Measurements from ENCODE around the gene NUMA1.

NUMA1 gene

GRCh38 chr11:72006309-72007088, 73.8 kb downstream of the NUMA1 start:
- Histone ChIP-seq H2AK5ac (ENCODE audit: low read length) (no peak overlapping the region), H4K5ac (ENCODE audit: low read length) (no peak overlapping the region), H3K4me2 (ENCODE audit: low read length) (no peak overlapping the region), H3K79me2 (ENCODE audit: control insufficient read depth, insufficient read depth, low read length) (no peaks in the 10 kb centered on the region), H2BK120ac (ENCODE audit: low read depth, low read length) (no peak overlapping the region), H3K36me3 (ENCODE audit: control insufficient read depth, insufficient read depth, low read length) (peaks cover 31% of the 10 kb centered on the region), H3K56ac (ENCODE audit: low read length) (no peak overlapping the region), H2BK5ac (ENCODE audit: low read length) (no peak overlapping the region), H3K23ac (ENCODE audit: low read length) (no peak overlapping the region), H3K9ac (ENCODE audit: low read length) (no peak overlapping the region), H3K18ac (ENCODE audit: low read length) (no peak overlapping the region), H3K27ac (ENCODE audit: low read depth, low read length) (no peak overlapping the region), H3K4me1 (ENCODE audit: control insufficient read depth, low read depth, low read length) (no peaks in the 10 kb centered on the region), H4K8ac (ENCODE audit: low read depth, low read length) (no peak overlapping the region), H3K27me3 (ENCODE audit: insufficient read depth, low read length, poor library complexity) (no peaks in the 10 kb centered on the region), H3K79me1 (ENCODE audit: low read length) (no peaks in the 10 kb centered on the region), H3K4ac (ENCODE audit: low read depth, low read length) (no peak overlapping the region), H3K4me3 (ENCODE audit: low read length) (no peak overlapping the region), H2BK15ac (replicated peaks; ENCODE audit: low read depth) (no peak overlapping the region)
- WGBS (ENCODE audit: extremely low coverage, insufficient coverage, low lambda C conversion rate) = no CpG with 5 or more reads among the region's 8 CpGs
- no peak for DNase-seq

GRCh38 chr11:72005347-72006260, 74.7 kb downstream of the NUMA1 start:
- Histone ChIP-seq H3K23ac (ENCODE audit: low read length) (no peak overlapping the region), H3K4me2 (ENCODE audit: low read length) (no peak overlapping the region), H3K36me3 (ENCODE audit: control insufficient read depth, insufficient read depth, low read length) (peaks cover 33% of the 10 kb centered on the region)

GRCh38 chr11:72004515-72005346, 75.6 kb downstream of the NUMA1 start:
- Histone ChIP-seq H3K27me3 (ENCODE audit: insufficient read depth, low read length, poor library complexity) (no peaks in the 10 kb centered on the region), H3K18ac (ENCODE audit: low read length) (no peak overlapping the region), H3K4ac (ENCODE audit: low read depth, low read length) (no peak overlapping the region), H4K5ac (ENCODE audit: low read length) (no peak overlapping the region), H3K4me1 (ENCODE audit: control insufficient read depth, low read depth, low read length) (no peaks in the 10 kb centered on the region), H3K36me3 (ENCODE audit: control insufficient read depth, insufficient read depth, low read length) (peaks cover 33% of the 10 kb centered on the region), H3K9ac (ENCODE audit: low read length) (no peak overlapping the region), H4K8ac (ENCODE audit: low read depth, low read length) (no peak overlapping the region), H3K56ac (ENCODE audit: low read length) (no peak overlapping the region), H3K79me1 (ENCODE audit: low read length) (no peaks in the 10 kb centered on the region), H2BK15ac (replicated peaks; ENCODE audit: low read depth) (no peak overlapping the region), H2AK5ac (ENCODE audit: low read length) (no peak overlapping the region), H3K23ac (ENCODE audit: low read length) (no peak overlapping the region), H3K27ac (ENCODE audit: low read depth, low read length) (no peak overlapping the region), H3K4me2 (ENCODE audit: low read length) (no peak overlapping the region), H2BK5ac (ENCODE audit: low read length) (no peak overlapping the region), H2BK120ac (ENCODE audit: low read depth, low read length) (no peak overlapping the region), H3K4me3 (ENCODE audit: low read length) (no peak overlapping the region), H3K79me2 (ENCODE audit: control insufficient read depth, insufficient read depth, low read length) (no peaks in the 10 kb centered on the region)
- no CpG with 5 or more reads among the region's 16 CpGs for WGBS (ENCODE audit: extremely low coverage, insufficient coverage, low lambda C conversion rate)
- no peak for DNase-seq

More at GRCh38 chr11:72005347-72006260, 74.7 kb downstream of the NUMA1 start:
- Histone ChIP-seq H3K27me3 (ENCODE audit: insufficient read depth, low read length, poor library complexity) (no peaks in the 10 kb centered on the region), H3K4me1 (ENCODE audit: control insufficient read depth, low read depth, low read length) (no peaks in the 10 kb centered on the region), H3K79me1 (ENCODE audit: low read length) (no peaks in the 10 kb centered on the region), H3K27ac (ENCODE audit: low read depth, low read length) (no peak overlapping the region), H4K5ac (ENCODE audit: low read length) (no peak overlapping the region), H3K4me3 (ENCODE audit: low read length) (no peak overlapping the region), H3K18ac (ENCODE audit: low read length) (no peak overlapping the region), H3K56ac (ENCODE audit: low read length) (no peak overlapping the region), H3K79me2 (ENCODE audit: control insufficient read depth, insufficient read depth, low read length) (no peaks in the 10 kb centered on the region), H2BK15ac (replicated peaks; ENCODE audit: low read depth) (no peak overlapping the region), H2AK5ac (ENCODE audit: low read length) (no peak overlapping the region), H2BK120ac (ENCODE audit: low read depth, low read length) (no peak overlapping the region), H3K9ac (ENCODE audit: low read length) (no peak overlapping the region), H2BK5ac (ENCODE audit: low read length) (no peak overlapping the region), H4K8ac (ENCODE audit: low read depth, low read length) (no peak overlapping the region), H3K4ac (ENCODE audit: low read depth, low read length) (no peak overlapping the region)
- no peak for DNase-seq
- WGBS (ENCODE audit: extremely low coverage, insufficient coverage, low lambda C conversion rate) = no CpG with 5 or more reads among the region's 20 CpGs

GRCh38 chr11:72003776-72004171, 76.6 kb downstream of the NUMA1 start:
- no peak overlapping the region for H3K4me3 ChIP-seq (ENCODE audit: low read length)
- no peaks in the 10 kb centered on the region for H3K4me1 ChIP-seq (ENCODE audit: control insufficient read depth, low read depth, low read length)
- no peak overlapping the region for H2BK5ac ChIP-seq (ENCODE audit: low read length)
- no peak overlapping the region for H3K56ac ChIP-seq (ENCODE audit: low read length)
- H3K27ac ChIP-seq (ENCODE audit: low read depth, low read length) = no peak overlapping the region
- H2AK5ac ChIP-seq (ENCODE audit: low read length) = no peak overlapping the region
- no peaks in the 10 kb centered on the region for H3K79me2 ChIP-seq (ENCODE audit: control insufficient read depth, insufficient read depth, low read length)
- peaks cover 33% of the 10 kb centered on the region for H3K36me3 ChIP-seq (ENCODE audit: control insufficient read depth, insufficient read depth, low read length)
- H3K27me3 ChIP-seq (ENCODE audit: insufficient read depth, low read length, poor library complexity) = no peaks in the 10 kb centered on the region
- H3K23ac ChIP-seq (ENCODE audit: low read length) = no peak overlapping the region
- no CpG with 5 or more reads among the region's 20 CpGs for WGBS (ENCODE audit: extremely low coverage, insufficient coverage, low lambda C conversion rate)
- H3K18ac ChIP-seq (ENCODE audit: low read length) = no peak overlapping the region
- no peak overlapping the region for H2BK120ac ChIP-seq (ENCODE audit: low read depth, low read length)
- H3K9ac ChIP-seq (ENCODE audit: low read length) = no peak overlapping the region
- H2BK15ac ChIP-seq (replicated peaks; ENCODE audit: low read depth) = no peak overlapping the region
- no peak overlapping the region for H4K8ac ChIP-seq (ENCODE audit: low read depth, low read length)
- no peaks in the 10 kb centered on the region for H3K79me1 ChIP-seq (ENCODE audit: low read length)
- no peak overlapping the region for H3K4me2 ChIP-seq (ENCODE audit: low read length)
- H4K5ac ChIP-seq (ENCODE audit: low read length) = no peak overlapping the region
- no peak for DNase-seq
- no peak overlapping the region for H3K4ac ChIP-seq (ENCODE audit: low read depth, low read length)

- no peak overlapping the region for H2BK15ac ChIP-seq (replicated peaks; ENCODE audit: low read depth)
- no peak overlapping the region for H3K27ac ChIP-seq (ENCODE audit: low read depth, low read length)
- DNase-seq = no peak
- no peaks in the 10 kb centered on the region for H3K79me2 ChIP-seq (ENCODE audit: control insufficient read depth, insufficient read depth, low read length)
- H3K4me1 ChIP-seq (ENCODE audit: control insufficient read depth, low read depth, low read length) = no peaks in the 10 kb centered on the region
- no peak overlapping the region for H3K4me2 ChIP-seq (ENCODE audit: low read length)
- H3K27me3 ChIP-seq (ENCODE audit: insufficient read depth, low read length, poor library complexity) = no peaks in the 10 kb centered on the region
- no peak overlapping the region for H3K4me3 ChIP-seq (ENCODE audit: low read length)
- H4K8ac ChIP-seq (ENCODE audit: low read depth, low read length) = no peak overlapping the region
- H3K4ac ChIP-seq (ENCODE audit: low read depth, low read length) = no peak overlapping the region
- no peak overlapping the region for H3K56ac ChIP-seq (ENCODE audit: low read length)
- H3K23ac ChIP-seq (ENCODE audit: low read length) = no peak overlapping the region
- H3K9ac ChIP-seq (ENCODE audit: low read length) = no peak overlapping the region
- no peak overlapping the region for H2BK120ac ChIP-seq (ENCODE audit: low read depth, low read length)
- H2BK5ac ChIP-seq (ENCODE audit: low read length) = no peak overlapping the region
- H2AK5ac ChIP-seq (ENCODE audit: low read length) = no peak overlapping the region
- peaks cover 33% of the 10 kb centered on the region for H3K36me3 ChIP-seq (ENCODE audit: control insufficient read depth, insufficient read depth, low read length)
- no CpG with 5 or more reads among the region's 12 CpGs for WGBS (ENCODE audit: extremely low coverage, insufficient coverage, low lambda C conversion rate)
- H4K5ac ChIP-seq (ENCODE audit: low read length) = no peak overlapping the region
- no peaks in the 10 kb centered on the region for H3K79me1 ChIP-seq (ENCODE audit: low read length)
- no peak overlapping the region for H3K18ac ChIP-seq (ENCODE audit: low read length)
Observed at GRCh38 chr11:72002841-72003775, 77.2 kb downstream of the NUMA1 start.

Data from mesendoderm (in vitro differentiated cells).